AG10803 (cell line): Measurements from ENCODE around the gene CCSER1.

Experiments
- DNase-seq: peaks from one replicate; pipeline ENCODE4 v3.0.0; 2010; ENCODE audit warnings: low read depth
- H3K4me3 ChIP-seq: 2 replicates; pipeline ENCODE4 v1.5.1; 2011; ENCODE audit warnings: mild to moderate bottlenecking, low read length, control low read depth
- TF ChIP-seq, protein P1 (sequence below): conservative IDR thresholded peaks from 2 replicates; pipeline ENCODE4 v1.5.1; 2011; ENCODE audit warnings: mild to moderate bottlenecking, low read length, control low read depth, inconsistent platforms

CCSER1 gene

DNA sequence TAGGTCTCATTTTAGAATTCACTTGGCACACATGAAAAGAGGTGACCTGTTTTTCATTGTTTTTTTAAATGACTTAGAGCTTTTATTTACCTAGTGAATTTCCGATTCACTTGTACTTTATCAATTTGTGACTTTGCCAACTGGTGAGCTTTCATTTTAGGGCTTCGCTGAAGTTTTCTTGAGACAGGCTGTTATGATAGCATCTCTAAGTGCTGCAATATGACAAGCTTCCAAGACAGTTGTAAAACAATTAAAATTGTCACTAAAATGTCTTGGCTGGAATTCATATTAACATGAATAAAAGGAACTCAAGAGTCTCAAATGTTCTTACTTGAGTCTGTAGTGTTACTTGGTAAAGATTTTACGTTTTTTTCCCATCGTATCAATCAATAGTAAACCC lies 1344.9 kb downstream of the CCSER1 start:
- TF ChIP-seq, protein P1, sequence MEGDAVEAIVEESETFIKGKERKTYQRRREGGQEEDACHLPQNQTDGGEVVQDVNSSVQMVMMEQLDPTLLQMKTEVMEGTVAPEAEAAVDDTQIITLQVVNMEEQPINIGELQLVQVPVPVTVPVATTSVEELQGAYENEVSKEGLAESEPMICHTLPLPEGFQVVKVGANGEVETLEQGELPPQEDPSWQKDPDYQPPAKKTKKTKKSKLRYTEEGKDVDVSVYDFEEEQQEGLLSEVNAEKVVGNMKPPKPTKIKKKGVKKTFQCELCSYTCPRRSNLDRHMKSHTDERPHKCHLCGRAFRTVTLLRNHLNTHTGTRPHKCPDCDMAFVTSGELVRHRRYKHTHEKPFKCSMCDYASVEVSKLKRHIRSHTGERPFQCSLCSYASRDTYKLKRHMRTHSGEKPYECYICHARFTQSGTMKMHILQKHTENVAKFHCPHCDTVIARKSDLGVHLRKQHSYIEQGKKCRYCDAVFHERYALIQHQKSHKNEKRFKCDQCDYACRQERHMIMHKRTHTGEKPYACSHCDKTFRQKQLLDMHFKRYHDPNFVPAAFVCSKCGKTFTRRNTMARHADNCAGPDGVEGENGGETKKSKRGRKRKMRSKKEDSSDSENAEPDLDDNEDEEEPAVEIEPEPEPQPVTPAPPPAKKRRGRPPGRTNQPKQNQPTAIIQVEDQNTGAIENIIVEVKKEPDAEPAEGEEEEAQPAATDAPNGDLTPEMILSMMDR, result no peak
- DNase-seq, result no peak
- H3K4me3 ChIP-seq, result no peak overlapping the region

DNA sequence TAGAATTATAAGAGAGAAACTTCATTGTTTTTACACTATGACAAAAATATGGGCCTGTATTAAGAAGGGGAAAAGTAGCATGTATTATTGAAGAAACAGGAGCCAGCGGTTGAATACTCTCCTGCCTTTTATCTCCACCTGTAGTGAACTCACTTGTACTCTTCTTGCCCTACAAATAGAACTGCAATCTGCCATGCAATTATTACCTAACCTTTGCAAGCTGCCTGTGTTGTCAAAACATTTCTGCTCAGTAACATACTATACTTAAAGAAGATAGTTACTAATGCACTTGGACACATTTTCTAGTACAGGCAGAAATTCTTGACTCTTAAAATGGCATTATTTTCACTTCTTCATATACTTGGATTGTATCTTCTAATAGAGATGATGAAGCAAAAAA lies 1358.2 kb downstream of the CCSER1 start:
- H3K4me3 ChIP-seq, result no peak overlapping the region
- no peak for DNase-seq
- TF ChIP-seq, protein P1, result no peak

DNA sequence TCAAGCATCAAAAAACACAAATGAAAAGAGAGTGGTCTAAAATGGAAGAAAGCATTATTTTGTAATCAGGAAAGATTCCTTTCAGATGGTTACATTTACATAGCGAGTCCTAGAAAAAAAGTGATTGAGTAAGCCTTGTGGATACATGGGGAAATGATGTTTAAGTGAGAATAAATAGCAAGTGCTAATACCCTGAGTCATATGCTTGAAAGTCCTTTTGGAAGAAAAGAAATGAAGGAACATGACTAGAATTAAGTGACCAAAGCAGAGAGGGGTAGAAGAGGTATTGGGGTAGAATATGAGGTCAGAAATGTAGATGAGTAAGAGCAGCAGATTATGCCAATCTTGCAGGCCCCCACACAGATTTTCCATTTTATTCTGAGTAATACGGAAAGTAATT lies 1361.8 kb downstream of the CCSER1 start:
- DNase-seq, result no peak
- TF ChIP-seq, protein P1, result no peak
- no peak overlapping the region for H3K4me3 ChIP-seq

DNA sequence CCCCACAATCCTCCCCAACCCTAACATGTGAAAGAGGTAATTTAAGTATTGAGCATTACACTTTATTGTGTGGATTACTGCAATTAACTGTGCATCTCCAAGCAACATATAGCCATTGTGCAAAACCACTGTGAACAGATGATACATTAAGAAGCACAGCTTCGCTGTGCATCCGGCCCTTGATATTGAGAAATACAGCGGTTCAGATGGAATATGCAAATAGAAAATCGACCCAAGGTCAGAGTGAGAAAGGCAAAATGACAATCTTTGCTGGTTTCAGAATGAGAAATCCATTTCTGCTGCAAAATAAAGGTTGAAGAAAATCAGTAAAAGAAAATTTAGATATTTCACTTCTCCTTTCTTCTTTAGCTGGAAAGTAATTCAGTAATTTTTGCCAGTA lies 1370.7 kb downstream of the CCSER1 start:
- DNase-seq, result no peak
- TF ChIP-seq, protein P1, result no peak
- H3K4me3 ChIP-seq, result no peak overlapping the region

DNA sequence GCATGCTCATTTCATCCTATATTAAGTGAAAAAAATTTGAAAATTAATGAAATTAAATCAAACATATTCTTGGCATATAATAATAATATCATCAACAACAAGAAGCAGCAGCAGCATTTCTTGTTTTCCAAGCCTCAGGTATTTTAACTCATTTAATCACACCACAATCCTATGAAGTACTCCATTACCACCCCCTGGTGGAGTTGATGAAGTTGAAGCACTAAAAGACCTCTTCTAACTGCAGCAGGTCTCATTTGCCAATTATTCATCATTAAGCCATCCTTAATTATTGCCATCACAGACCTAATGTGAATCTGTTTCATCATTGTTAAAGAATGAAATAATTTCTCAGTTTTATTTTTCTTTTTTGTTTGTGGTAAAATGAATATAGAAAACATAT lies 1375.2 kb downstream of the CCSER1 start:
- DNase-seq, result no peak
- no peak overlapping the region for H3K4me3 ChIP-seq
- TF ChIP-seq, protein P1, result no peak

DNA sequence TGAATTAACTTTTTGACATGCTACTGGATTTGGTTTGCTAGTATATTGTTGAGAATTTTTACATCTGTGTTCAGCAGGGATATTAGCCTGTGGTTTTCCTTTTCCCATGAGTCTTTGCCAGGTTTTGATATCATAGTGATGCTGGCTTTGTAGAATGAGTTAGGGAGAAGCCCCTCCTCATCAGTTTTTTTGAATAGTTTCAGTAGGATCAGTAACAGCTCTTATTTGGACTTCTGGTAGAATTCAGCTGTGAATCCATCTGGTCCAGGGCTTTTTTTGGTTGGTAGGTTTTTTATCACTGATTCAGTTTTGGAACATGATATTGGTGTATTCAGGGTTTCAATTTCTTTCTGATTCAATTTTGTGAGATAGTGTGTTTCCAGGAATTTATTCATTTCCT lies 1386.1 kb downstream of the CCSER1 start:
- TF ChIP-seq, protein P1, result no peak
- H3K4me3 ChIP-seq, result no peak overlapping the region
- no peak for DNase-seq

DNA sequence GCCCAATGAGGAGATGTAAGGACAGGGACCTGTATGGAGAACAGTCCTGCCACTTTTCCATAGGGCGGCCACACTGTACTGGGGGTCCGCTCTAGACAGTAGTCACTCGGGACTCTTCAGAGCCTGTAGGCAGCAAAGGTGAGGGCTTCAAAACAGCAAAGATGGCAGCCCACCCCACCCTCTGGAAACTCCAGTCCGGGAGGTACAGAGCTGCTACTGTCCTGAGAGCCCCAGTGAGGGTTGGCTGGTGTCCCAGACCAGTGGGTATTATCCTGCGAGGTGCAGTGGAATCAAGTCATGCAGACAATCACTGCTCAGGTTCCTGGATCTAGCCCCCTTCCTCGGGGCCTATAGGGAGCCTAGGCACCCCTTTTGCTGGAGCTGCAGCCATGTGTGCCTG lies 1392.0 kb downstream of the CCSER1 start:
- TF ChIP-seq, protein P1, result no peak
- DNase-seq, result no peak
- no peak overlapping the region for H3K4me3 ChIP-seq
